ENCODE results near the gene DPEP3.
A peak's percentile ranks its signal among the peaks of the same experiment; 100 is the strongest.

- TF ChIP-seq CTCF (IDR thresholded peaks at IDR 0.05; ENCODE audit: poor library complexity, severe bottlenecking) (no peak), EZH2 (IDR thresholded peaks at IDR 0.05; ENCODE audit: borderline replicate concordance, insufficient read depth, low read length, poor library complexity, severe bottlenecking) (no peak), SMC3 (conservative IDR thresholded peaks at IDR 0.05; ENCODE audit: poor library complexity) (peak; percentile 39), REST (IDR thresholded peaks at IDR 0.05; ENCODE audit: borderline replicate concordance) (no peak), RAD21 (conservative IDR thresholded peaks at IDR 0.05) (no peak)
Measured at GRCh38 chr16:68022728-68023537, 42.6 kb upstream of the DPEP3 start, which contains the start of the genes DDX28 and DUS2.

All from neural cell (in vitro differentiated cells).